Iris pigment epithelial cell (primary cell): ENCODE data around the gene LRMDA.
A peak's percentile ranks its signal among the peaks of the same experiment; 100 is the strongest.

Experiments
- DNase-seq: peaks from one replicate; pipeline ENCODE4 v3.0.0-alpha.2; 2011; ENCODE audit warnings: low read depth

The LRMDA gene

DNA sequence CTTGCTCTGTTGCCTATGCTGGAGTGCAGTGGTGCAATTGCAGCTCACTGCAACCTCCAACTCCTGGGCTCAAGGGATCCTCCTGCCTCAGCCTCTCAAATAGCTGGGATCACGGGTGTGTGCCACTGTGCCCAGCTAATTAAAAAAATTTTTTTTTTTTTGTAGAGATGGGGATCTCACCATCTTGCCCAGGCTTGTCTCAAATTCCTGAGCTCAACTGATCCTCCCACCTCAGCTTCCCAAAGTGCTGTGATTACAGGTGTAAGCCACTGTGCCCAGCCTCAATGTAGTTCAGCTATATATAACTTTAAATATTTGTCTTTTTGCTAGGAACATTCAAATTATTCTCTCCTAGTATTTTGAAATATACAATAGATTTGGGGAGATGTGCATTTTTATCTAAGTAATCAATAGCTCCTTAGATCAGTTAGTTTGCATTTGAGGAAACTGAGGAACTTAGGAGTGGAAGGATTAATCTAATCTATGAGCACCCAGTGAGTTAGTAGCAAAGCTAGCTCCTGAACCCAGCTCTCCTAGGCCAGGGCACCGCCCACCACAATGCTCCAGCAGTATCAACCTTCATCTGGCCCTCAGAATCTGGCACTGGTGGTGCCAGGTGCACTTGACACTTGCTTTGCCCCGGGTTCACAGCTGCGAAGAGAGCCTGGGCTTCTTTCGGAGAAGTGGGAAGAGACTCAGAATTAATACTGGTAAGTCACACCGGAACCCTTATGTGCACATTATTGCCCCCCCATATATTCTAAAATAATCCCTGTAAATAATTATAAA, 5.9 kb upstream of the LRMDA start:
- no peak for DNase-seq

DNA sequence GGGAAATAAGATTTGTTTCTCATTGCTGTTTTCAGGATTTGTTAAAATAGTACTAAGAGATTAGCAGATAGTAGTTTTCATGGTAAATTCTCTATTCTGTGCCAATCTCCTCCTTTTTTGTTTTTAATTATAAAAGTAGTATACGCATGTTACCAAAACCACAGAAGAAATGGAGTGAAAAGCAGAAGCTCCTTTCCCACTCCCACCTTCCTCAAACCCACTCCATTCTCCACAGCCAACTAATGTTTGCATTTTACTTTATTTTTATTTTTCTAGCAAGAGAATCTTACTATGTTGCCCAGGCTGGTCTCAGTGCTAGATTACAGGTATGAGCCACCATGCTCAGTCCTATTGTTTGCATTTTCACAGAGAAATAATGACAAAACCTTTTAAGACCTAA, 4.5 kb upstream of the LRMDA start:
- DNase-seq: no peak

- DNase-seq: no peak
Observed at GRCh38 chr10:75427951-75428350, 3.5 kb upstream of the LRMDA start.

DNA sequence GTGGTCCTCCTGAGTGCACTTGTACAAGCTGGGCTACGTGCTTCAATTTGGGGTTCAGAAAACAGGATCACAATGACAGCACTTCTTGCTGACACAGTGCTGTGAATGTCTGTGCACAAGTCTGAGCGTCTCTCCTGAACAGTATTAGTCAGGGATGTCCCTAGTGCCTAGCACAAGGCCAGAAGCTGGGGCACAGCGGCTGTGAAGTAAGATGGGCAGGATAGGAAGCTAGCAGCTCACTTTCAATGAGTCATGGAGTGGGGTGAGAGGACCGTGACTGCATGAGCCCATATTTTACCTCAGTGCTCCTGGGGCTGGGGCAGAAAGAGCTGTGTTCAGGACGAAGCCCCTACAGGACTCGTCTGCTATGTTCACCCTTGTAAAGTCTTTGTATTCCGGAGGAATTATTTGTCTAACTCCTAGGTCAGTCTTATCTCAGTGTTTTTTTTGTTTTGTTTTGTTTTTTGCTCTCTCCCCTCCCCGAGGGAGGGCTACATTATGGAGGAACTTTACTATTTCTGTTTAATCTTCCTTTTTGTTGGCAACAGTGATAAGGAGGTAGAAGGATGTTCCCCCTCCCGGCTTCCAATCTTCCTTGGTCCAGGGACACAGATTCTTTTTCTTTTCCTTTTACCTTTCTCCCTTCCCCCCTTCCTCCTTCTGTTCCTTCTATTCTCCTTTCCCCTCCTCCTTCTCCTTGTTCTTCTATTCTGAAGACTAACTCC, 2.8 kb upstream of the LRMDA start:
- DNase-seq: peak; percentile 65

- no peak for DNase-seq
Observed at GRCh38 chr10:75429159-75429827, 2.1 kb upstream of the LRMDA start.

GRCh38 chr10:75430000-75430763, 1.2 kb upstream of the LRMDA start:
- DNase-seq: no peak

DNA sequence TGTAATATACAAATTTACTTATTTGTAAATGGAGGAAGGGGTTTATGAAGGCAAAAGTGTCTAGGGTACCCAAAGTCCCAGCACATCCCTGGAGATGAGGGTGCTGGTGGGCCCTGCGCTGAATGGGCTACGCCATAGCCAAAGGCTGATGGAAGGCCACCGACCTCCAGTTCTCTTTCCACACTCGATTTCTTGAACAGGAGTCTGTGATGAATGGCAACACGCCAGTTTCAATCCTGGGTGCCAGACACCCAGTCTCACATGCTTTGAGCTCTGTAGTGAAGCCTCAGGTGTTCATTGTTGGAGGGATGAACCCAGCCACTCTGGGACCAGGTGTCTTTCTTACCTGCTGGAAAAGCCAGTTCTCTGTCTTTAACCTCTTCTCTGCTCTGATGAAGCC, 752 bp downstream of the LRMDA start:
- DNase-seq: no peak

DNA sequence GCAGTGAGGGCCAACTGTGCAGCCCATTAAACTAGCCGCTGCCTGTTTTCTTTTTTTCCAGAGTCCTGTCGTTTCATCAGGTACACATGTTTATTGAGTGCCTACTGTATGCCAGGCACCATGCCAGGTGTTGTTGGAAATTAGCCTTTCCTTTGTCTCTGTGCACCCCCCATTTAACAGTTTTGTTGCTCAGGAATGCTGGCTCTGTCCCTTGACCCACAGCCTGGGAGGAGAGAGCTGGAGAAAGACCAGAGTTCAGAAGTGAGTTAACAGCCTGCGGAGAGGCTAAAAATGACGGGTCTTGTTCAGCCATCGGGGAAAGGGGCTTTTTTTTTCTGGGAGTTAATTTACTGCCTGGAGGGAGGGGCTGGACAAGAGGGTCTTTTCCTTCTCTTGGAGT, 1.3 kb downstream of the LRMDA start:
- no peak for DNase-seq

- no peak for DNase-seq
Observed at GRCh38 chr10:75433216-75433615, 1.8 kb downstream of the LRMDA start.

GRCh38 chr10:75434291-75434690, 2.9 kb downstream of the LRMDA start:
- DNase-seq: no peak

DNA sequence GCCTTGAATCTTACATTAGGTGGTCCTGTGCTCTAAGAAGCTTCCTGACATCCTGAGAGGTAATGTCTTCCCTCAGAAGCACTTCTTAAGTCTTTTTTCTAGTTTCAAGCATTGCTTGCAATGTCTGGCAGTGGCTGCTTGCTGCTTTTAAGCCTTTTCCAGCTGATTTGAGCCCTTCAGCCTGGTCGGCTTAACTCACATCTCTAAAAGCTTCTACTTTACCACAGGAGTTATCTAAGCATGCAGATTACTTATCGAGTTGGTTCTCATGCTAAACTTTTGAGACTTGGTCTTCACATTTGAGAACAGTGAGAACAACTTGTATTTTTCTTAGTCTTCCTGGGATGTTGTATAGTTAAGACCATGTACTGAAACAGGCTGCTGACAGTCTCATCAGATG, 3.9 kb downstream of the LRMDA start:
- no peak for DNase-seq

DNA sequence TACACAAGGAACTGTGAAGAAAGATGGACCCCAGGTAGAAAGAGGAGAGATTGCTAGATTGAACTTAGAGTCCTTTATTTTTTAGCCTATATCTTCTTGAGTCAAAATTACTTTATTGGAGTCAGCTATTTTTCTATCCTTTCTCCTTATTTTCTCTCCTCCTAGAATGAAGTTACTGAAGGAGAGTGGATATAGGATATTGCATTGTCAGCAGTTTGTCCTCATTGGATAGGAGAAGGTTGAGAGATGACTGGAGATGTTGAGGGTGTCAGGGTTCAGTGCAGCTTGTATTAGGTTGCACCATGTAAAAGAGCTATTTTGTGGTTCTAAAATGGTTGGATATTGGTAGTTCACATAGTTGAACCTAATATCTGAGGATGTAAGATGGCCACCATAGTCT, 5.5 kb downstream of the LRMDA start:
- DNase-seq: no peak

DNA sequence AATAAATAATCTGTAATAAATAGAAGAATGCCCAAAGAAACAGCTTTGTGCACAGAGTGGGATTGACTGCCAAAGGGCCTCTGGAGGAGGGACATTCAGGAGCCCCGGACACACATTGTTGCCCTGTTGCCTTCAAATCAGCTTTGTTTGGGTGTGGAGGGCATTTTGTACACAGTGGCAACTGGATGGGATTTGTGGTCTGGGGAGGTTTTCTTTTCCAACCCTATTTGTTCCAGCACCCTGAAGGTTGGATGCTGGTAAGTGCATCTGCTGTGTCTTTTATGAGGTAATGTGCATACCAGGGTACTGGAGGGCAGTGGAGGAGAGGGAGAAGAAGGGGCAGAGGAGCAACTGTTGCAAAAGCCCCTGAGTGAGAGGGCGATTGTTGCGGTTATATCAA, 6.3 kb downstream of the LRMDA start:
- DNase-seq: no peak

GRCh38 chr10:75438275-75438674, 6.9 kb downstream of the LRMDA start:
- no peak for DNase-seq

DNA sequence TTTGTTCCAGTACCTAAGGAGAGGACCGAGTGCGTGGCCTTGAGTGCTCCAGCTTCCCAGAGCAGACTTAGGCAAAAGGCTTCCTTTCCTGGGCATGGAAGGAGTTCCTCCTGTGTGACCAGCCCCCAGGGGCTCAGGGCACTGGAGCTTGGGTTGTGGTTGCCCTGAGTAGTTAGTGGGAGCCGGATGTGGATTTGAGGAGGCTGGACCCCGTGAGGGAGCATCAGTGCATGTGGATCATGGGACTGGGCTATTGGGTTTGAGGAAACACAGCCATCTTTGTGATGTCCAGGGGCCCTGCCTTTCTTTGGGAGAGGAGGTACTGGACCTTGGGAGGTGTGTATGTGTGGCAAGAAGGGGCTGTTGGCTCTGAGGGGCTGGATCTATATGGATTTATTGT, 8.4 kb downstream of the LRMDA start:
- no peak for DNase-seq

DNA sequence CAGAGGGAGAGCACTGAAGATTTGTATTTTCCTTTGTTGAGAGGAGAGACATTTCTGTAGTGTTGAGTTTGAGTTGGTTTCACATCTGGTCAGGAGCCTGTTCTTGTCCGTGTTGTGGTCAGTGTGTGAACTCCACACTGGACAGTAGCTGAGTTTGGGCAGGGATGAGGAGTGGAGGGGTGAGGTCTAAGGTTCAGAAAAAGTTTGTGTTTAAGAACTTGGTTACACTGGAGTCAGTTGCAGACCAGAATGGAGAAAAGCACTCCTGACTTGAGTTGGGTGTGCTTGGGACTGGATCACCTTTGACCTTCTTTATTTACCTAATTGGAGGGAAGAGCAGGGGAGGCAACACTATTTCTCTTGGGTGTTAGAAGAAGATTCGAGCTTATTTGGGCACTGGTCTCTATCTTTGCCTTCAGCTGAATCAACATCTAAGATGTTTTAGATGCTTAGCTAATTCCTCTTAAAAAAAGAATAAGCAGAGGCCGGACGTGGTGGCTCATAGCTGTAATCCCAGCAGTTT, 8.9 kb downstream of the LRMDA start:
- DNase-seq: no peak

- no peak for DNase-seq
Observed at GRCh38 chr10:75441196-75441595, 9.8 kb downstream of the LRMDA start.

- no peak for DNase-seq
Observed at GRCh38 chr10:75441682-75442081, 10.3 kb downstream of the LRMDA start.

- DNase-seq: no peak
Observed at GRCh38 chr10:75443362-75443761, 11.9 kb downstream of the LRMDA start.

- no peak for DNase-seq
Observed at GRCh38 chr10:75444781-75445386, 13.5 kb downstream of the LRMDA start.

GRCh38 chr10:75446508-75446907, 15.1 kb downstream of the LRMDA start:
- DNase-seq: no peak

- no peak for DNase-seq
Observed at GRCh38 chr10:75448166-75448565, 16.7 kb downstream of the LRMDA start.
